Keratinocyte (primary cell): ENCODE results near the gene NOD2. TPM values are rescaled to one million over a fixed set of nuclear protein-coding genes. Genes with fewer than 3 reads are reported as not detected.

Source experiments
- DNase-seq: peaks from one replicate; pipeline ENCODE4 v3.0.0-alpha.2; 2011; ENCODE audit warnings: low read depth, missing footprints, low spot score
- FAIRE-seq: peaks from 2 replicates; lab custom pipeline; 2011; peaks lifted over from hg19 to GRCh38; lab: Jason Lieb, UNC
- H2AFZ ChIP-seq: 2 replicates; pipeline ENCODE4 v1.6.0; 2012; ENCODE audit warnings: low read length, control low read depth, inconsistent platforms; ENCODE audit not compliant: control insufficient read depth
- H3K27ac ChIP-seq: 2 replicates; pipeline ENCODE4 v1.5.1; 2011; ENCODE audit warnings: low read length; ENCODE audit not compliant: control insufficient read depth, insufficient read depth
- H3K27me3 ChIP-seq: 3 replicates; pipeline ENCODE4 v1.6.0; 2011; ENCODE audit warnings: low read length; ENCODE audit not compliant: control insufficient read depth, insufficient read depth; ENCODE audit errors: extremely low read depth
- H3K36me3 ChIP-seq, 2 experiments: 2 replicates in 1 of 2; 3 replicates in 1 of 2; pipeline ENCODE4 v1.5.1; 2011; ENCODE audit warnings: low read length in 2 of 2, mild to moderate bottlenecking in 1 of 2; ENCODE audit not compliant: control insufficient read depth in 2 of 2, insufficient read depth in 2 of 2; ENCODE audit errors: extremely low read depth in 1 of 2
- H3K4me1 ChIP-seq: 3 replicates; pipeline ENCODE4 v1.5.1; 2011; ENCODE audit warnings: low read length; ENCODE audit not compliant: control insufficient read depth, insufficient read depth; ENCODE audit errors: extremely low read depth
- H3K4me2 ChIP-seq: 3 replicates; pipeline ENCODE4 v1.6.0; 2011; ENCODE audit warnings: low read depth, low read length; ENCODE audit not compliant: control insufficient read depth, insufficient read depth; ENCODE audit errors: extremely low read depth
- H3K4me3 ChIP-seq, 3 experiments: fragments of 200-600 bp in 1 of 3; sonication (generic) in 1 of 3; 2 replicates in 2 of 3; 3 replicates in 1 of 3; pipeline ENCODE4 v1.5.1; 2011 to 2016; ENCODE audit warnings: low read length in 3 of 3, mild to moderate bottlenecking in 3 of 3, control low read depth in 2 of 3, inconsistent platforms in 1 of 3, low read depth in 1 of 3, mixed read lengths in 1 of 3, mixed run types in 1 of 3, moderate library complexity in 1 of 3; ENCODE audit not compliant: control insufficient read depth in 2 of 3, insufficient read depth in 2 of 3; ENCODE audit errors: extremely low read depth in 1 of 3
- H3K79me2 ChIP-seq: 2 replicates; pipeline ENCODE4 v1.6.0; 2012; ENCODE audit warnings: low read length; ENCODE audit not compliant: control insufficient read depth, insufficient read depth
- H3K9ac ChIP-seq: 3 replicates; pipeline ENCODE4 v1.6.0; 2011; ENCODE audit warnings: low read length; ENCODE audit not compliant: control insufficient read depth, insufficient read depth; ENCODE audit errors: extremely low read depth
- H3K9me1 ChIP-seq: 3 replicates; pipeline ENCODE4 v1.6.0; 2011; ENCODE audit warnings: low read length; ENCODE audit not compliant: control insufficient read depth, insufficient read depth; ENCODE audit errors: extremely low read depth
- H3K9me3 ChIP-seq: 2 replicates; pipeline ENCODE4 v1.5.1; 2012; ENCODE audit warnings: low read depth, low read length; ENCODE audit not compliant: control insufficient read depth
- H4K20me1 ChIP-seq: 3 replicates; pipeline ENCODE4 v1.6.0; 2011; ENCODE audit warnings: low read length; ENCODE audit not compliant: control insufficient read depth, insufficient read depth; ENCODE audit errors: extremely low read depth
- EZH2 ChIP-seq: IDR thresholded peaks from one replicate; pipeline ENCODE4 v1.6.1; 2012; ENCODE audit warnings: inconsistent platforms, mild to moderate bottlenecking, low read length, moderate library complexity
- dilution Hi-C: fragments of 300-500 bp; cut with MboI; formaldehyde crosslinking; loops from one replicate; pipeline ENCODE4 v1.7.0; 2020; ENCODE audit warnings: low sequenced_read_pairs; ENCODE audit not compliant: extremely low pct_ligation_motif_present
- polyA plus RNA-seq, 5 experiments: library from polyadenylated mRNA; depleted of rRNA in 3 of 5; stranded (reverse) in 3 of 5; stranded (forward) in 1 of 5; unstranded in 1 of 5; fragments of >200 nt; gene quantifications; 1 replicate in 1 of 5; 2 replicates in 3 of 5; 3 replicates in 1 of 5; pipeline versions ENCODE4 v1.2.1 to v1.2.3, GENCODE V29; 2011 to 2012; ENCODE audit warnings: missing spikeins in 2 of 5, low read depth in 1 of 5, low replicate concordance in 1 of 5
- TF ChIP-seq, protein P1 (sequence below), 3 experiments: IDR thresholded peaks in 1 of 3; conservative IDR thresholded peaks in 1 of 3; optimal IDR thresholded peaks in 1 of 3; 2 replicates in 2 of 3; 3 replicates in 1 of 3; pipeline versions ENCODE3 to v1.5.1; 2011; ENCODE audit warnings: low read length in 3 of 3, mild to moderate bottlenecking in 3 of 3, moderate library complexity in 2 of 3, control low read depth in 1 of 3, inconsistent platforms in 1 of 3; ENCODE audit not compliant: insufficient read depth in 2 of 3; ENCODE audit errors: extremely low read depth in 1 of 3

The NOD2 gene
- polyA plus RNA-seq, 1 donor (not counting 4 experiments of a cell fraction or from before 2014, with no cell fraction given) = 0.80 TPM

DNA sequence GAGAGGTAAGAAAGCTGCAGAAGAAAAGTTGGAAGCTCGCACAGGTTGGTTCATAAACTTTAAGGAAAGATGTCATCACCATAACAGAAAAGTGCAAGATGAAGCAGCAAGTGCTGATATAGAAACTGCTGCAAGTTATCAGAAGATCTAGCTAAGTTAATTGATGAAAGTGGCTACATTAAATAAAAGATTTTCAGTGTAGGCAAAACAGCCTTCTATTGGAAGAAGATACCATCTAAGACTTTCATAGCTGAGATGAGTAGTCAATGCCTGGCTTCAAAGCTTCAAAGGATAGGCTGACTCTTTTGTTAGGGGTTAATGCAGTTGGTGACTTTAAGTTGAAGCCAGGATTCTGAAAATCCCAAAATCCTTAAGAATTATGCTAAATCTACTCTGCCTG, 72.5 kb downstream of the NOD2 start:
- dilution Hi-C loops = no loop called here

DNA sequence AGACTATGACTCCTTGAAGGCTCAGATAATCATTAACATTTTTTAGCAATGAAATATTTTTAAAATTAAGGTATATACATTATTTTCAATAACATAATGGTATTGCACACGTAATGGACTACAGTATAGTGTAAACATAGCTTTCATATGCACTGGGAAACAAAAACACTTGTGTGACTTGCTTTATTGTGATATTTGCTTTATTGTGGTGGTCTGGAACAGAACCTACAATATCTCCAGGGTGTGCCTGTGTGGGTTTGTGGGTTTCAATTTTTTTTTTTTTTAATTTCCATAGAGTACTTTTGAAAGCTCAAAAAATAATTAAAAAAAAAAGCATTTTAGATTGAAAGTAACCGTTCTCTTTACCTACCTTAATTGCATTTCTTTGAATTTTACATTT, 73.8 kb downstream of the NOD2 start:
- Histone ChIP-seq H3K9me1 (no peaks in the 10 kb centered on the region), H4K20me1 (no peaks in the 10 kb centered on the region), H3K4me1 (peaks cover 23% of the 10 kb centered on the region), H3K9ac (no peak overlapping the region), H3K36me3 (peaks cover 2 to 6% of the 10 kb centered on the region in 2 experiments), H3K4me3 (no peak overlapping the region), H3K9me3 (no peaks in the 10 kb centered on the region), H3K27ac (no peak overlapping the region), H3K79me2 (peaks cover 4% of the 10 kb centered on the region), H2AFZ (no peak overlapping the region), H3K27me3 (no peaks in the 10 kb centered on the region), H3K4me2 (no peak overlapping the region)
- dilution Hi-C loops = no loop called here
- TF ChIP-seq EZH2 = no peak
- TF ChIP-seq, protein P1, sequence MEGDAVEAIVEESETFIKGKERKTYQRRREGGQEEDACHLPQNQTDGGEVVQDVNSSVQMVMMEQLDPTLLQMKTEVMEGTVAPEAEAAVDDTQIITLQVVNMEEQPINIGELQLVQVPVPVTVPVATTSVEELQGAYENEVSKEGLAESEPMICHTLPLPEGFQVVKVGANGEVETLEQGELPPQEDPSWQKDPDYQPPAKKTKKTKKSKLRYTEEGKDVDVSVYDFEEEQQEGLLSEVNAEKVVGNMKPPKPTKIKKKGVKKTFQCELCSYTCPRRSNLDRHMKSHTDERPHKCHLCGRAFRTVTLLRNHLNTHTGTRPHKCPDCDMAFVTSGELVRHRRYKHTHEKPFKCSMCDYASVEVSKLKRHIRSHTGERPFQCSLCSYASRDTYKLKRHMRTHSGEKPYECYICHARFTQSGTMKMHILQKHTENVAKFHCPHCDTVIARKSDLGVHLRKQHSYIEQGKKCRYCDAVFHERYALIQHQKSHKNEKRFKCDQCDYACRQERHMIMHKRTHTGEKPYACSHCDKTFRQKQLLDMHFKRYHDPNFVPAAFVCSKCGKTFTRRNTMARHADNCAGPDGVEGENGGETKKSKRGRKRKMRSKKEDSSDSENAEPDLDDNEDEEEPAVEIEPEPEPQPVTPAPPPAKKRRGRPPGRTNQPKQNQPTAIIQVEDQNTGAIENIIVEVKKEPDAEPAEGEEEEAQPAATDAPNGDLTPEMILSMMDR (optimal IDR thresholded peaks at IDR 0.05 in 1 of 3, IDR thresholded peaks at IDR 0.05 in 1 of 3, conservative IDR thresholded peaks at IDR 0.05 in 1 of 3; ENCODE audit: extremely low read depth in 1 of 3, insufficient read depth in 2 of 3, low read length in 3 of 3) = no peak
- DNase-seq (no peak), FAIRE-seq (no peak)

More for the DNA sequence above, 72.5 kb downstream of the NOD2 start:
- Histone ChIP-seq H4K20me1 (no peaks in the 10 kb centered on the region), H3K27me3 (no peaks in the 10 kb centered on the region), H3K79me2 (peaks cover 7% of the 10 kb centered on the region), H3K4me3 (no peak overlapping the region), H3K4me1 (peaks cover 18% of the 10 kb centered on the region), H3K4me2 (no peak overlapping the region), H3K9ac (no peak overlapping the region), H3K36me3 (peaks cover 2 to 6% of the 10 kb centered on the region in 2 experiments), H3K9me1 (no peaks in the 10 kb centered on the region), H3K9me3 (no peaks in the 10 kb centered on the region), H3K27ac (no peak overlapping the region), H2AFZ (no peak overlapping the region)
- TF ChIP-seq, protein P1 (optimal IDR thresholded peaks at IDR 0.05 in 1 of 3, IDR thresholded peaks at IDR 0.05 in 1 of 3, conservative IDR thresholded peaks at IDR 0.05 in 1 of 3; ENCODE audit: extremely low read depth in 1 of 3, insufficient read depth in 2 of 3, low read length in 3 of 3) = no peak
- no peak for TF ChIP-seq EZH2
- no peak for DNase-seq
- FAIRE-seq = no peak
